B cell (primary cell): Measurements from ENCODE around the gene KLF11. TPM values are rescaled to one million over a fixed set of nuclear protein-coding genes. Genes with fewer than 3 reads are reported as not detected.

Source experiments
- ATAC-seq: fragments of 200-7000 bp; cut with Tn5 transposase; one replicate; pipeline ENCODE4 v1.10.0; 2021; ENCODE audit warnings: low read depth, mild to moderate bottlenecking, moderate number of reproducible peaks, moderate library complexity
- CTCF ChIA-PET: fragments of 350-600 bp; sonication (Branson Sonifier 250); formaldehyde crosslinking; loops from one replicate; lab custom pipeline; 2021; ENCODE audit warnings: antibody characterized with exemption, inconsistent platforms; lab: Charles Lee
- POLR2A ChIA-PET: fragments of 350-600 bp; sonication (Branson Sonifier 250); formaldehyde crosslinking; loops from one replicate; lab custom pipeline; 2021; ENCODE audit warnings: antibody characterized with exemption; lab: Charles Lee
- DNase-seq: peaks from one replicate; pipeline ENCODE4 v3.0.0; 2013
- H2AFZ ChIP-seq: 2 replicates; pipeline ENCODE4 v1.6.1; 2012; ENCODE audit warnings: mild to moderate bottlenecking, low read depth, low read length; ENCODE audit not compliant: insufficient read depth, poor library complexity, severe bottlenecking
- H3K27ac ChIP-seq, 2 donors: 1 replicate in 1 of 2; 2 replicates in 1 of 2; pipeline ENCODE4 v1.5.1; 2012 to 2013; ENCODE audit warnings: low read length in 2 of 2, mild to moderate bottlenecking in 2 of 2, moderate library complexity in 1 of 2
- H3K27me3 ChIP-seq, 4 experiments: fragments of 200-600 bp in 1 of 4; sonication (generic) in 1 of 4; replicated peaks in 1 of 4; 1 replicate in 2 of 4; 2 replicates in 2 of 4; pipeline versions ENCODE4 v1.6.1 to v1.7.0; 2013 to 2016; ENCODE audit warnings: low read length in 3 of 4, mild to moderate bottlenecking in 2 of 4, mixed read lengths in 1 of 4, moderate library complexity in 1 of 4; ENCODE audit not compliant: insufficient read depth in 4 of 4, control insufficient read depth in 3 of 4; ENCODE audit errors: control extremely low read depth in 1 of 4
- H3K36me3 ChIP-seq, 2 experiments: replicated peaks in 1 of 2; 1 replicate in 1 of 2; 2 replicates in 1 of 2; pipeline versions ENCODE4 v1.6.1 to v1.7.1; 2013; ENCODE audit warnings: low read length in 1 of 2; ENCODE audit not compliant: insufficient read depth in 2 of 2, control insufficient read depth in 1 of 2; ENCODE audit errors: control extremely low read depth in 1 of 2, extremely low read depth in 1 of 2
- H3K4me1 ChIP-seq, 2 donors: fragments of 200-600 bp in 1 of 2; sonication (generic) in 1 of 2; 1 replicate in 1 of 2; 2 replicates in 1 of 2; pipeline versions ENCODE4 v1.5.1 to v1.6.1; 2013 to 2017; ENCODE audit warnings: low read length in 2 of 2; ENCODE audit not compliant: control insufficient read depth in 2 of 2, insufficient read depth in 2 of 2
- H3K4me2 ChIP-seq: replicated peaks from 2 replicates; pipeline ENCODE3; 2012; ENCODE audit warnings: mild to moderate bottlenecking, low read depth, low read length; ENCODE audit not compliant: poor library complexity, severe bottlenecking
- H3K4me3 ChIP-seq, 5 experiments: fragments of 200-600 bp in 1 of 5; sonication (generic) in 1 of 5; 1 replicate in 3 of 5; 2 replicates in 2 of 5; pipeline versions ENCODE4 v1.5.1 to v1.7.0; 2011 to 2016; ENCODE audit warnings: low read length in 4 of 5, mild to moderate bottlenecking in 4 of 5, low read depth in 2 of 5, control low read depth in 1 of 5, moderate library complexity in 1 of 5; ENCODE audit not compliant: insufficient read depth in 1 of 5; ENCODE audit errors: control extremely low read depth in 1 of 5, extremely low read depth in 1 of 5
- H3K79me2 ChIP-seq: fragments of 200-600 bp; sonication (generic); one replicate; pipeline ENCODE4 v1.6.0; 2016; ENCODE audit warnings: low read length; ENCODE audit not compliant: control insufficient read depth, insufficient read depth
- H3K9ac ChIP-seq: fragments of 200-600 bp; sonication (generic); 2 replicates; pipeline ENCODE4 v1.6.1; 2017; ENCODE audit warnings: mild to moderate bottlenecking, low read length, moderate library complexity
- H3K9me3 ChIP-seq, 3 donors: one replicate each; pipeline versions ENCODE4 v1.6.1 to v1.7.1; 2013; ENCODE audit warnings: low read length in 2 of 3; ENCODE audit not compliant: control insufficient read depth in 2 of 3, insufficient read depth in 1 of 3; ENCODE audit errors: control extremely low read depth in 1 of 3
- H4K20me1 ChIP-seq: 2 replicates; pipeline ENCODE4 v1.6.0; 2012; ENCODE audit warnings: mild to moderate bottlenecking, low read length; ENCODE audit not compliant: insufficient read depth, control insufficient read depth, poor library complexity, severe bottlenecking
- H3K27ac Mint-ChIP-seq: one replicate; pipeline ENCODE4 v1.8.0; 2021; ENCODE audit warnings: mixed read lengths
- H3K27me3 Mint-ChIP-seq: one replicate; pipeline ENCODE4 v1.8.0; 2021; ENCODE audit warnings: mixed read lengths
- H3K4me1 Mint-ChIP-seq: one replicate; pipeline ENCODE4 v1.8.0; 2021; ENCODE audit warnings: mixed read lengths
- H3K4me3 Mint-ChIP-seq: one replicate; pipeline ENCODE4 v1.8.0; 2021; ENCODE audit warnings: mixed read lengths
- H3K9me3 Mint-ChIP-seq: one replicate; pipeline ENCODE4 v1.8.0; 2022; ENCODE audit warnings: mixed read lengths; ENCODE audit not compliant: insufficient read depth
- CTCF ChIP-seq: fragments of 200-600 bp; IDR thresholded peaks from one replicate; pipeline ENCODE4 v1.8.0; 2022; ENCODE audit warnings: antibody characterized with exemption, mild to moderate bottlenecking
- EZH2 ChIP-seq: IDR thresholded peaks from 2 replicates; pipeline ENCODE4 v1.6.1; 2012; ENCODE audit warnings: borderline replicate concordance, low read depth, mild to moderate bottlenecking, moderate library complexity, low read length; ENCODE audit not compliant: insufficient read depth, poor library complexity, severe bottlenecking
- WGBS: methylation state at CpG from one replicate; pipeline ENCODE4 v1.1.5; 2013; ENCODE audit warnings: missing lambda C conversion rate; ENCODE audit not compliant: insufficient coverage; 5-methylcytosine and 5-hydroxymethylcytosine counted together
- intact Hi-C: fragments of 100-400 bp; cut with micrococcal nuclease; formaldehyde crosslinking; loops from one replicate; pipeline ENCODE4 v1.10.0; 2022
- polyA plus RNA-seq: library from polyadenylated mRNA; depleted of rRNA; stranded (reverse); fragments of >200 nt; gene quantifications from 2 replicates; pipeline ENCODE4 v1.2.3, GENCODE V29; 2012
- total RNA-seq, 2 donors: library from RNA; stranded (reverse); fragments of 120-200 nt in 1 of 2; gene quantifications; 1 replicate in 1 of 2; 2 replicates in 1 of 2; pipeline versions ENCODE4 v1.2.3 to v1.2.4, GENCODE V29; 2013 to 2022

KLF11 gene
- total and polyA plus RNA-seq, 2 donors (not counting 1 experiment from before 2014, with no cell fraction given), result 20.8 to 48.4 TPM

GRCh38 chr2:10017313-10017941, 25.9 kb upstream of the KLF11 start:
- no peak overlapping the region for H3K27ac Mint-ChIP-seq
- 90% methylated on average over 4 of the region's 5 CpGs for WGBS
- Histone ChIP-seq H4K20me1 (no peaks in the 10 kb centered on the region), H3K36me3 (no peaks in the 10 kb centered on the region), H2AFZ (no peak overlapping the region), H3K79me2 (no peaks in the 10 kb centered on the region), H3K4me1 (no peaks in the 10 kb centered on the region), H3K27me3 (no peaks in the 10 kb centered on the region), H3K4me3 (no peak overlapping the region), H3K27ac (no peak overlapping the region), H3K9me3 (peaks cover 0 to 20% (median 0%) of the 10 kb centered on the region in 3 donors), H3K9ac (no peak overlapping the region), H3K4me2 (no peak overlapping the region)
- H3K27me3 Mint-ChIP-seq, result peaks cover 14% of the 10 kb centered on the region
- ATAC-seq (no peak), DNase-seq (no peak)
- ChIA-PET CTCF (interaction anchor here (1.5 kb wide), 1 partner anchor 31 kb away, joined by 4 read pairs; no protein-coding TSS in a partner anchor), POLR2A (no interaction called here)
- intact Hi-C loops, result no loop called here
- peaks cover 2% of the 10 kb centered on the region for H3K9me3 Mint-ChIP-seq
- TF ChIP-seq EZH2 (no peak), CTCF (no peak)
- no peak overlapping the region for H3K4me3 Mint-ChIP-seq
- no peaks in the 10 kb centered on the region for H3K4me1 Mint-ChIP-seq

- DNase-seq (no peak), ATAC-seq (no peak)
- Mint-ChIP-seq H3K4me1 (no peaks in the 10 kb centered on the region), H3K27me3 (peaks cover 14% of the 10 kb centered on the region), H3K4me3 (no peak overlapping the region), H3K27ac (no peak overlapping the region), H3K9me3 (peaks cover 2% of the 10 kb centered on the region)
- no peaks in the 10 kb centered on the region for H3K36me3 ChIP-seq
- H2AFZ ChIP-seq, result no peak overlapping the region
- H3K4me1 ChIP-seq, result no peaks in the 10 kb centered on the region
- no peak overlapping the region for H3K4me3 ChIP-seq
- no peak overlapping the region for H3K27ac ChIP-seq
- H3K4me2 ChIP-seq, result no peak overlapping the region
- CTCF ChIA-PET, result interaction anchor here (1.4 to 2.9 kb wide), 3 partner anchors 10 to 35 kb away, joined by 5 to 15 read pairs (median 7); no protein-coding TSS in a partner anchor
- 82% methylated on average over 3 of the region's 8 CpGs for WGBS
- no peaks in the 10 kb centered on the region for H3K79me2 ChIP-seq
- no peaks in the 10 kb centered on the region for H3K27me3 ChIP-seq
- no peak overlapping the region for H3K9ac ChIP-seq
- H3K9me3 ChIP-seq, result peaks cover 0 to 14% (median 0%) of the 10 kb centered on the region in 3 donors
- intact Hi-C loops, result no loop called here
- no peak for TF ChIP-seq CTCF
- TF ChIP-seq EZH2, result no peak
- POLR2A ChIA-PET, result interaction anchor here (0.6 kb wide), 1 partner anchor 12 kb away, joined by 3 read pairs; no protein-coding TSS in a partner anchor
- no peaks in the 10 kb centered on the region for H4K20me1 ChIP-seq
Measured at GRCh38 chr2:10019174-10019573, 24.2 kb upstream of the KLF11 start.
